ENCODE measurements around the gene PELI1. TPM values are rescaled to one million over a fixed set of nuclear protein-coding genes. Genes with fewer than 3 reads are reported as not detected.

Gene PELI1
- total and polyA plus RNA-seq, 2 donors from 2014 or later, result 4.6 to 36.9 TPM

- no peak overlapping the region for H3K27ac ChIP-seq (ENCODE audit: low read depth in 2 of 2, low read length in 2 of 2)
- no peak for FAIRE-seq
- no peak overlapping the region for H3K9ac ChIP-seq (ENCODE audit: low read length in 3 of 3)
- H3K4me3 ChIP-seq (ENCODE audit: low read length in 3 of 3), result no peak overlapping the region
- no peaks in the 10 kb centered on the region for H3K27me3 ChIP-seq (ENCODE audit: control insufficient read depth, insufficient read depth, low read length)
- peaks cover 2 to 12% (median 7%) of the 10 kb centered on the region in 3 donors for H3K36me3 ChIP-seq (ENCODE audit: control insufficient read depth in 2 of 3, insufficient read depth in 3 of 3, low read length in 3 of 3)
- intact Hi-C loops (cut with DNase I), result no loop called here
- TF ChIP-seq, protein P1, sequence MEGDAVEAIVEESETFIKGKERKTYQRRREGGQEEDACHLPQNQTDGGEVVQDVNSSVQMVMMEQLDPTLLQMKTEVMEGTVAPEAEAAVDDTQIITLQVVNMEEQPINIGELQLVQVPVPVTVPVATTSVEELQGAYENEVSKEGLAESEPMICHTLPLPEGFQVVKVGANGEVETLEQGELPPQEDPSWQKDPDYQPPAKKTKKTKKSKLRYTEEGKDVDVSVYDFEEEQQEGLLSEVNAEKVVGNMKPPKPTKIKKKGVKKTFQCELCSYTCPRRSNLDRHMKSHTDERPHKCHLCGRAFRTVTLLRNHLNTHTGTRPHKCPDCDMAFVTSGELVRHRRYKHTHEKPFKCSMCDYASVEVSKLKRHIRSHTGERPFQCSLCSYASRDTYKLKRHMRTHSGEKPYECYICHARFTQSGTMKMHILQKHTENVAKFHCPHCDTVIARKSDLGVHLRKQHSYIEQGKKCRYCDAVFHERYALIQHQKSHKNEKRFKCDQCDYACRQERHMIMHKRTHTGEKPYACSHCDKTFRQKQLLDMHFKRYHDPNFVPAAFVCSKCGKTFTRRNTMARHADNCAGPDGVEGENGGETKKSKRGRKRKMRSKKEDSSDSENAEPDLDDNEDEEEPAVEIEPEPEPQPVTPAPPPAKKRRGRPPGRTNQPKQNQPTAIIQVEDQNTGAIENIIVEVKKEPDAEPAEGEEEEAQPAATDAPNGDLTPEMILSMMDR (IDR thresholded peaks at IDR 0.05; ENCODE audit: borderline replicate concordance, extremely low read depth, insufficient read depth), result no peak
- no peaks in the 10 kb centered on the region for H3K9me3 ChIP-seq (ENCODE audit: control insufficient read depth in 2 of 3, insufficient read depth in 1 of 3, low read length in 3 of 3)
- no peak for DNase-seq
- H3K4me1 ChIP-seq (ENCODE audit: control insufficient read depth in 2 of 3, insufficient read depth in 2 of 3, low read depth in 1 of 3, low read length in 3 of 3), result no peaks in the 10 kb centered on the region
Measured at GRCh38 chr2:64090264-64090663, 54.0 kb downstream of the PELI1 start.

DNA sequence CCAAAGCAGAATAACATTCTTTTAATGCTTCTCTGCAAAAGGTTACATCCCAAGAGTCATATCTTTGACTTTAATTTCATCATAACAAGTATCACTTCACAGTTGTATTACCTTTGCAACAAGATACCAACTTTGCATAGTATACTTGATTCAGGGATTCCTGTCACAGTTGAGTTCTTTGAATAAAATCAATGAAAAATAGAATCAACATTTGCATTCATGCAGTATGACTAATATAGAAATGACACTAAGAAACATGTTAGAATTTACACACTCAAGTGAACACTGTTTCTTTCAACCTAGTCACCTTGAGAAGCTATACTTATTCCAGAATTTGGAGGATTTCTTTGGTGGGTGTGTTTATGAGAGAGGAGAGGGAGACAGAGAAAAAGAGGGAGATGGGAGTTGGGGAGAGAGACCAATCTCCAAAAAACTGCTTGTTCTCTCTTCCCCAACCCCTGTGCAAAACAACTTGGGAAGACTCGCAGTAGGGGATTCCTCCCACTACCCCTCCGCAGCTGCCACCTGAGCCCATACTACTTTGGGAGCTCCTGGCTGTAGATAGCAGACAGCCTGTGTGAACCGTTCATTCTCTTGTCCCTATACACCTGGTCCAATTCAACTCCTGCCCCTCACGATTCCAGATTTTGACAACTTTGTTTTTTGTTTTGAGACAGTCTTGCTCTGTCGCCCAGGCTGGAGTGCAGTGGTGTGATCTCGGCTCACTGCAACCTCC lies 57.7 kb downstream of the PELI1 start:
- Histone ChIP-seq H3K27ac (ENCODE audit: low read depth in 2 of 2, low read length in 2 of 2) (no peak overlapping the region), H3K36me3 (ENCODE audit: control insufficient read depth in 2 of 3, insufficient read depth in 3 of 3, low read length in 3 of 3) (no peaks in the 10 kb centered on the region), H3K4me3 (ENCODE audit: low read length in 3 of 3) (no peak overlapping the region), H3K9me3 (ENCODE audit: control insufficient read depth in 2 of 3, insufficient read depth in 1 of 3, low read length in 3 of 3) (no peaks in the 10 kb centered on the region), H3K4me1 (ENCODE audit: control insufficient read depth in 2 of 3, insufficient read depth in 2 of 3, low read depth in 1 of 3, low read length in 3 of 3) (no peaks in the 10 kb centered on the region), H3K27me3 (ENCODE audit: control insufficient read depth, insufficient read depth, low read length) (no peaks in the 10 kb centered on the region), H3K9ac (ENCODE audit: low read length in 3 of 3) (no peak overlapping the region)
- FAIRE-seq (no peak), DNase-seq (no peak)
- TF ChIP-seq, protein P1 (IDR thresholded peaks at IDR 0.05; ENCODE audit: borderline replicate concordance, extremely low read depth, insufficient read depth), result no peak
- intact Hi-C loops (cut with DNase I), result no loop called here

DNA sequence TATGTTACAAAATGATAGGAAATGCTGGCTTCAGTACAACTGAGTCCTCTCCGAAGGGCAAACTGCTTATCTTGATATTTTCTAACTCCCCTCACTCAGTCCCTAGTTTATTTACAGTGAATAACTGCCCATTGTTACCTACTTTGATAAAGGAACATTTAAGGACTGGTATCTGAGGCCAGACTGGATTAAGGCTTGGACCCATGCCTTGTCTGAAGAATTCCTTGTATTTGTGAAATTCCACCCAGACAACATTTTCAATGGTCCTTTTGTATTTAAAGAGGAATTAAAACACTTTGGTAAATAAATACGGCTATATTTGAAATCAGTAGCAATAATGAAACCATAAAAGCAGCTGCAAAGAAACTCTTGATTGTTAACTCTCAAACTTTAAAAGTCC lies 58.3 kb downstream of the PELI1 start:
- DNase-seq, result no peak
- Histone ChIP-seq H3K27me3 (ENCODE audit: control insufficient read depth, insufficient read depth, low read length) (no peaks in the 10 kb centered on the region), H3K36me3 (ENCODE audit: control insufficient read depth in 2 of 3, insufficient read depth in 3 of 3, low read length in 3 of 3) (no peaks in the 10 kb centered on the region), H3K27ac (ENCODE audit: low read depth in 2 of 2, low read length in 2 of 2) (no peak overlapping the region), H3K9me3 (ENCODE audit: control insufficient read depth in 2 of 3, insufficient read depth in 1 of 3, low read length in 3 of 3) (no peaks in the 10 kb centered on the region), H3K9ac (ENCODE audit: low read length in 3 of 3) (no peak overlapping the region), H3K4me3 (ENCODE audit: low read length in 3 of 3) (no peak overlapping the region), H3K4me1 (ENCODE audit: control insufficient read depth in 2 of 3, insufficient read depth in 2 of 3, low read depth in 1 of 3, low read length in 3 of 3) (no peaks in the 10 kb centered on the region)
- TF ChIP-seq, protein P1 (IDR thresholded peaks at IDR 0.05; ENCODE audit: borderline replicate concordance, extremely low read depth, insufficient read depth), result no peak
- FAIRE-seq, result no peak
- intact Hi-C loops (cut with DNase I), result no loop called here
